ENCODE measurements around the gene PHACTR2. TPM values are rescaled to one million over a fixed set of nuclear protein-coding genes. Genes with fewer than 3 reads are reported as not detected.

PHACTR2 gene
- total and polyA plus RNA-seq, 2 of the 13 experiments (the other 11 are each of a cell fraction or from before 2014, with no cell fraction given): 11.3 to 28.2 TPM

DNA sequence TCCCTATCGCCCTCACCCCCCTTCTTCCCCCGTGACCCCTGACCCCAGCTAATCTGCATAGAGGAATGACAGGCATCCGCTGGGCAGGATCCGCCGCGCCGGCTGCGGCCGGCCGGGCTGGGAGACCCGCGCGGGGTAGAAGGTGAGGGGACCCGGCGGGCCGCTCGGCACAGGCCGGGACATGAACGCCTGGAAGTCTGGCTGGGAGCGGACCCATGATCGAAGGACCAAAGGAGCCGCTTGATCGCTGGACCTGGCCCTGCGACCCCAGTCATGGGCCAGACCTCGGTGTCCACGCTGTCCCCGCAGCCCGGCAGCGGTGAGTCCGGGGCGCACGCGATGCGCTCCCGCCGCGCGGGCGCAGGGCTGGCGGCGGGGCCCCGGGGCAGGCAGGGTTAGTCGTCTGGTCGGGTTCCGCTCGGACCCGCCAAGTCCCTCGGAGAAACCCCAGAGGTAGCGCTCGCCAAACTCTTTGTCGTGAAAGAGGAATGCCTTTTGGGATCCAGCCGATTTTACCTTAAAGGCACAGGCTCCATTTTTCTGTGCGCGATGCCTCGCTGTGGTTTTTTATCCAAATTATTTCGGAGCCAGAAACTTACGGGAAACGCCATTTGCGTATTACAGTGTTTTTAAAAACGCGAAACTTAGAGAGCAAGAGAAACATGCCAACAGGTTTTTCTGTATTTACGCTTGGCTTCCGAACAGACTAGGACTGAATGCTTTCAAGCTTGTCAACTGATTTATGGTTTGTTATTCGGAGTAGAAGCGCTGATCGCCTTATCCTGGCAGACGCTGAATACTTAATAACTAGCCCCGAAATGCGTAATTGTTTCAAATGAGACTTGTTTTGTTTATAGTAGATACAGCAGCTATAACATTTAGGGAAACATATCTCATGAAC, at the start of gene PHACTR2 (continued):
- TF ChIP-seq ZNF350 (CRISPR knock-in tag; IDR thresholded peaks at IDR 0.05; ENCODE audit: borderline replicate concordance, low read depth): peak; percentile 64; the same call in 1 of the 2 replicates
- TF ChIP-seq ZNF558 (CRISPR knock-in tag; IDR thresholded peaks at IDR 0.05; ENCODE audit: borderline replicate concordance): no peak; the same call in 1 of the 2 replicates
- peak; percentile 90 for TF ChIP-seq KMT2A (CRISPR knock-in tag; IDR thresholded peaks at IDR 0.05)
- peak; percentile 17 to 18; a peak in 1 of 4 replicates for TF ChIP-seq EP300 (IDR thresholded peaks at IDR 0.05; ENCODE audit: low read depth in 2 of 2, low read length in 2 of 2)
- TF ChIP-seq EP300 (CRISPR knock-in tag; IDR thresholded peaks at IDR 0.05; ENCODE audit: borderline replicate concordance): no peak
- TF ChIP-seq HOXD1 (CRISPR knock-in tag; IDR thresholded peaks at IDR 0.05): no peak
- peak; percentile 22 for TF ChIP-seq PPARG (CRISPR knock-in tag; conservative IDR thresholded peaks at IDR 0.05)
- TF ChIP-seq NCOR1 (IDR thresholded peaks at IDR 0.05; ENCODE audit: borderline replicate concordance, low read length): peak; percentile 28; the same call in 1 of the 2 replicates
- TF ChIP-seq ZMYM4 (CRISPR knock-in tag; IDR thresholded peaks at IDR 0.05): peak; percentile 67
- peak; percentile 83 for TF ChIP-seq TAF15 (IDR thresholded peaks at IDR 0.05; ENCODE audit: low read depth, low read length, poor library complexity, severe bottlenecking)
- no peak for TF ChIP-seq TCF7L2 (IDR thresholded peaks at IDR 0.05; ENCODE audit: low read depth, low read length)
- TF ChIP-seq, protein P1, sequence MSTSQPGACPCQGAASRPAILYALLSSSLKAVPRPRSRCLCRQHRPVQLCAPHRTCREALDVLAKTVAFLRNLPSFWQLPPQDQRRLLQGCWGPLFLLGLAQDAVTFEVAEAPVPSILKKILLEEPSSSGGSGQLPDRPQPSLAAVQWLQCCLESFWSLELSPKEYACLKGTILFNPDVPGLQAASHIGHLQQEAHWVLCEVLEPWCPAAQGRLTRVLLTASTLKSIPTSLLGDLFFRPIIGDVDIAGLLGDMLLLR (CRISPR knock-in tag; IDR thresholded peaks at IDR 0.05): peak; percentile 86
- TF ChIP-seq ZNF460 (CRISPR knock-in tag; IDR thresholded peaks at IDR 0.05; ENCODE audit: borderline replicate concordance): no peak
- TF ChIP-seq CBX5 (CRISPR knock-in tag; IDR thresholded peaks at IDR 0.05; ENCODE audit: borderline replicate concordance): no peak; the same call in 1 of the 2 replicates
- TF ChIP-seq, protein P2, sequence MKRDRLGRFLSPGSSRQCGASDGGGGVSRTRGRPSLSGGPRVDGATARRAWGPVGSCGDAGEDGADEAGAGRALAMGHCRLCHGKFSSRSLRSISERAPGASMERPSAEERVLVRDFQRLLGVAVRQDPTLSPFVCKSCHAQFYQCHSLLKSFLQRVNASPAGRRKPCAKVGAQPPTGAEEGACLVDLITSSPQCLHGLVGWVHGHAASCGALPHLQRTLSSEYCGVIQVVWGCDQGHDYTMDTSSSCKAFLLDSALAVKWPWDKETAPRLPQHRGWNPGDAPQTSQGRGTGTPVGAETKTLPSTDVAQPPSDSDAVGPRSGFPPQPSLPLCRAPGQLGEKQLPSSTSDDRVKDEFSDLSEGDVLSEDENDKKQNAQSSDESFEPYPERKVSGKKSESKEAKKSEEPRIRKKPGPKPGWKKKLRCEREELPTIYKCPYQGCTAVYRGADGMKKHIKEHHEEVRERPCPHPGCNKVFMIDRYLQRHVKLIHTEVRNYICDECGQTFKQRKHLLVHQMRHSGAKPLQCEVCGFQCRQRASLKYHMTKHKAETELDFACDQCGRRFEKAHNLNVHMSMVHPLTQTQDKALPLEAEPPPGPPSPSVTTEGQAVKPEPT (CRISPR knock-in tag; IDR thresholded peaks at IDR 0.05; ENCODE audit: low read depth): peak; percentile 65; the same call in 1 of the 2 replicates
- TF ChIP-seq, protein P3, sequence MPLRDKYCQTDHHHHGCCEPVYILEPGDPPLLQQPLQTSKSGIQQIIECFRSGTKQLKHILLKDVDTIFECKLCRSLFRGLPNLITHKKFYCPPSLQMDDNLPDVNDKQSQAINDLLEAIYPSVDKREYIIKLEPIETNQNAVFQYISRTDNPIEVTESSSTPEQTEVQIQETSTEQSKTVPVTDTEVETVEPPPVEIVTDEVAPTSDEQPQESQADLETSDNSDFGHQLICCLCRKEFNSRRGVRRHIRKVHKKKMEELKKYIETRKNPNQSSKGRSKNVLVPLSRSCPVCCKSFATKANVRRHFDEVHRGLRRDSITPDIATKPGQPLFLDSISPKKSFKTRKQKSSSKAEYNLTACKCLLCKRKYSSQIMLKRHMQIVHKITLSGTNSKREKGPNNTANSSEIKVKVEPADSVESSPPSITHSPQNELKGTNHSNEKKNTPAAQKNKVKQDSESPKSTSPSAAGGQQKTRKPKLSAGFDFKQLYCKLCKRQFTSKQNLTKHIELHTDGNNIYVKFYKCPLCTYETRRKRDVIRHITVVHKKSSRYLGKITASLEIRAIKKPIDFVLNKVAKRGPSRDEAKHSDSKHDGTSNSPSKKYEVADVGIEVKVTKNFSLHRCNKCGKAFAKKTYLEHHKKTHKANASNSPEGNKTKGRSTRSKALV (CRISPR knock-in tag; IDR thresholded peaks at IDR 0.05): peak; percentile 99
- TF ChIP-seq ZNF619 (CRISPR knock-in tag; IDR thresholded peaks at IDR 0.05): peak; percentile 89; the same call in 1 of the 2 replicates
- no peak for TF ChIP-seq MTF2 (CRISPR knock-in tag; IDR thresholded peaks at IDR 0.05; ENCODE audit: borderline replicate concordance)
- TF ChIP-seq, protein P4, sequence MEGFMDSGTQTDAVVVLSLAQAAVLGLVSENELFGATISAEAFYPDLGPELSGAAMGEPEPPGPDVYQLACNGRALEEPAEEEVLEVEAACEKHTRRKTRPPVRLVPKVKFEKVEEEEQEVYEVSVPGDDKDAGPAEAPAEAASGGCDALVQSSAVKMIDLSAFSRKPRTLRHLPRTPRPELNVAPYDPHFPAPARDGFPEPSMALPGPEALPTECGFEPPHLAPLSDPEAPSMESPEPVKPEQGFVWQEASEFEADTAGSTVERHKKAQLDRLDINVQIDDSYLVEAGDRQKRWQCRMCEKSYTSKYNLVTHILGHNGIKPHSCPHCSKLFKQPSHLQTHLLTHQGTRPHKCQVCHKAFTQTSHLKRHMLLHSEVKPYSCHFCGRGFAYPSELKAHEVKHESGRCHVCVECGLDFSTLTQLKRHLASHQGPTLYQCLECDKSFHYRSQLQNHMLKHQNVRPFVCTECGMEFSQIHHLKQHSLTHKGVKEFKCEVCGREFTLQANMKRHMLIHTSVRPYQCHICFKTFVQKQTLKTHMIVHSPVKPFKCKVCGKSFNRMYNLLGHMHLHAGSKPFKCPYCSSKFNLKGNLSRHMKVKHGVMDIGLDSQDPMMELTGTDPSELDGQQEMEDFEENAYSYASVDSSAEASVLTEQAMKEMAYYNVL (CRISPR knock-in tag; IDR thresholded peaks at IDR 0.05; ENCODE audit: borderline replicate concordance): peak; percentile 82
- peak; percentile 89 for TF ChIP-seq SALL1 (CRISPR knock-in tag; IDR thresholded peaks at IDR 0.05)
- TF ChIP-seq ZNF430 (CRISPR knock-in tag; IDR thresholded peaks at IDR 0.05): 0 out of 2 replicates have a peak, but pooled peaks have one; percentile 43
- TF ChIP-seq ZNF672 (CRISPR knock-in tag; IDR thresholded peaks at IDR 0.05): no peak
- 0 out of 2 replicates have a peak, but pooled peaks have one; percentile 33 for TF ChIP-seq ZNF274 (CRISPR knock-in tag; IDR thresholded peaks at IDR 0.05)

All from HepG2 (cell line).